Astrocyte (in vitro differentiated cells and primary cell): ENCODE measurements around the gene MRPS6. TPM values are rescaled to one million over a fixed set of nuclear protein-coding genes. Genes with fewer than 3 reads are reported as not detected.

Experiments used
- DNase-seq: peaks from one replicate; pipeline ENCODE4 v3.0.0-alpha.2; 2010; ENCODE audit warnings: low read depth
- FAIRE-seq: peaks from 2 replicates; lab custom pipeline; 2011; peaks lifted over from hg19 to GRCh38; lab: Jason Lieb, UNC
- H2AFZ ChIP-seq: 2 replicates; pipeline ENCODE4 v1.6.0; 2012; ENCODE audit warnings: low read depth, low read length, inconsistent platforms
- H3K27ac ChIP-seq: 2 replicates; pipeline ENCODE4 v1.5.1; 2011; ENCODE audit warnings: low read depth, low read length, inconsistent platforms
- H3K27me3 ChIP-seq: 2 replicates; pipeline ENCODE4 v1.6.0; 2011; ENCODE audit warnings: low read length, inconsistent platforms; ENCODE audit not compliant: insufficient read depth
- H3K36me3 ChIP-seq: 2 replicates; pipeline ENCODE4 v1.5.1; 2011; ENCODE audit warnings: low read length, inconsistent platforms; ENCODE audit not compliant: insufficient read depth
- H3K4me1 ChIP-seq: 2 replicates; pipeline ENCODE4 v1.5.1; 2011; ENCODE audit warnings: low read length, inconsistent platforms; ENCODE audit not compliant: insufficient read depth
- H3K4me2 ChIP-seq: 2 replicates; pipeline ENCODE4 v1.6.0; 2012; ENCODE audit warnings: low read length, inconsistent platforms
- H3K4me3 ChIP-seq: 2 replicates; pipeline ENCODE4 v1.5.1; 2011; ENCODE audit warnings: low read depth, mild to moderate bottlenecking, low read length, inconsistent platforms; ENCODE audit not compliant: insufficient read depth
- H3K79me2 ChIP-seq: 2 replicates; pipeline ENCODE4 v1.6.0; 2012; ENCODE audit warnings: mild to moderate bottlenecking, low read length, inconsistent platforms; ENCODE audit not compliant: insufficient read depth
- H3K9ac ChIP-seq: 2 replicates; pipeline ENCODE4 v1.6.0; 2012; ENCODE audit warnings: mild to moderate bottlenecking, low read length, inconsistent platforms
- H3K9me3 ChIP-seq: 2 replicates; pipeline ENCODE4 v1.5.1; 2012; ENCODE audit warnings: low read depth, mild to moderate bottlenecking, low read length, inconsistent platforms; ENCODE audit not compliant: insufficient read depth
- H4K20me1 ChIP-seq: 2 replicates; pipeline ENCODE4 v1.6.0; 2012; ENCODE audit warnings: low read length, inconsistent platforms; ENCODE audit not compliant: insufficient read depth
- H3K27ac Mint-ChIP-seq: one replicate; pipeline ENCODE4 v1.8.0; 2021; ENCODE audit warnings: mild to moderate bottlenecking, mixed read lengths; ENCODE audit not compliant: unreplicated experiment
- H3K27me3 Mint-ChIP-seq: one replicate; pipeline ENCODE4 v1.8.0; 2021; ENCODE audit warnings: low read depth, mixed read lengths; ENCODE audit not compliant: unreplicated experiment
- H3K36me3 Mint-ChIP-seq: one replicate; pipeline ENCODE4 v1.8.0; 2021; ENCODE audit warnings: low read depth, mixed read lengths; ENCODE audit not compliant: unreplicated experiment
- H3K4me1 Mint-ChIP-seq: one replicate; pipeline ENCODE4 v1.8.0; 2021; ENCODE audit warnings: low read depth, mixed read lengths; ENCODE audit not compliant: unreplicated experiment
- H3K4me3 Mint-ChIP-seq: one replicate; pipeline ENCODE4 v1.8.0; 2021; ENCODE audit warnings: mild to moderate bottlenecking, moderate library complexity, mixed read lengths; ENCODE audit not compliant: unreplicated experiment
- H3K9me3 Mint-ChIP-seq: one replicate; pipeline ENCODE4 v1.8.0; 2021; ENCODE audit warnings: mild to moderate bottlenecking, mixed read lengths; ENCODE audit not compliant: unreplicated experiment
- EZH2 ChIP-seq: IDR thresholded peaks from 2 replicates; pipeline ENCODE4 v1.6.1; 2012; ENCODE audit warnings: mild to moderate bottlenecking, low read length, inconsistent platforms; ENCODE audit not compliant: insufficient read depth
- total RNA-seq: library from RNA; stranded (reverse); gene quantifications from 2 replicates; pipeline ENCODE4 v1.2.1, GENCODE V29; 2021
- TF ChIP-seq, protein P1 (sequence below): IDR thresholded peaks from 2 replicates; pipeline ENCODE4 v1.5.1; 2011; ENCODE audit warnings: low read depth, mild to moderate bottlenecking, inconsistent platforms, low read length, moderate library complexity; ENCODE audit not compliant: insufficient read depth

The MRPS6 gene
- total RNA-seq, 1 donor from 2014 or later: 67.5 TPM

DNA sequence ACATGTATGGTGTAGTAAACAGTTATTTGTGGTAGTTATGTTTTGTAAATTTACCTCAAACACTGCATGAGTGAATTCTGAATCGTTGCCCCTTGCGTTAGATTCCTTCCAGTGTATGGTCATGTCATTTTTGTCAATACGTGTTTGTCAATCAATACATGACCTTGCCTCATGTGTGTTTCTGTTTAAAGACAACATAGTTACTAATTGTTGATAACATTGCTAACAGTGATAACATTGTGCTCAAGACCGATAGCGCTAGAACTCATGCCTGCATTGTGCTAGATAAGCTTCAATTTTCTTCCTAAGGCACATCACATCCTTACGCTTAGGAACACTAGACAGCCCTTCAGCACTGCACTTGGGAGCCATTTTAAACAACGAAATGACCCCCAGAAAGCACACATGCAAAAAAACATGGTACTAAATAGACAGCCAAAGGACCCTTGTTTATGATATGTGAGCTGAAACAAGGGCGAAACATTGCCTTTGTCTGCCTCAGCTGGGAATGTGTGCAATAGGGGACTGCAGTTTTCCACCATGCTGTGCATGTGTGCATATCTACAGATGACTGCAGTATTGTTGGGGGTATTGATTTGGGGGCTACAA, 37.3 kb downstream of the MRPS6 start:
- TF ChIP-seq, protein P1, sequence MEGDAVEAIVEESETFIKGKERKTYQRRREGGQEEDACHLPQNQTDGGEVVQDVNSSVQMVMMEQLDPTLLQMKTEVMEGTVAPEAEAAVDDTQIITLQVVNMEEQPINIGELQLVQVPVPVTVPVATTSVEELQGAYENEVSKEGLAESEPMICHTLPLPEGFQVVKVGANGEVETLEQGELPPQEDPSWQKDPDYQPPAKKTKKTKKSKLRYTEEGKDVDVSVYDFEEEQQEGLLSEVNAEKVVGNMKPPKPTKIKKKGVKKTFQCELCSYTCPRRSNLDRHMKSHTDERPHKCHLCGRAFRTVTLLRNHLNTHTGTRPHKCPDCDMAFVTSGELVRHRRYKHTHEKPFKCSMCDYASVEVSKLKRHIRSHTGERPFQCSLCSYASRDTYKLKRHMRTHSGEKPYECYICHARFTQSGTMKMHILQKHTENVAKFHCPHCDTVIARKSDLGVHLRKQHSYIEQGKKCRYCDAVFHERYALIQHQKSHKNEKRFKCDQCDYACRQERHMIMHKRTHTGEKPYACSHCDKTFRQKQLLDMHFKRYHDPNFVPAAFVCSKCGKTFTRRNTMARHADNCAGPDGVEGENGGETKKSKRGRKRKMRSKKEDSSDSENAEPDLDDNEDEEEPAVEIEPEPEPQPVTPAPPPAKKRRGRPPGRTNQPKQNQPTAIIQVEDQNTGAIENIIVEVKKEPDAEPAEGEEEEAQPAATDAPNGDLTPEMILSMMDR: no peak
- no peak for TF ChIP-seq EZH2
- Histone ChIP-seq H3K9ac (no peak overlapping the region), H3K27ac (no peak overlapping the region), H3K79me2 (peaks cover 21% of the 10 kb centered on the region), H3K4me1 (no peaks in the 10 kb centered on the region), H3K27me3 (no peaks in the 10 kb centered on the region), H3K9me3 (no peaks in the 10 kb centered on the region), H3K36me3 (no peaks in the 10 kb centered on the region), H4K20me1 (peaks cover 49% of the 10 kb centered on the region), H3K4me3 (no peak overlapping the region), H2AFZ (no peak overlapping the region), H3K4me2 (no peak overlapping the region)
- H3K9me3 Mint-ChIP-seq: no peaks in the 10 kb centered on the region
- no peaks in the 10 kb centered on the region for H3K27me3 Mint-ChIP-seq
- no peaks in the 10 kb centered on the region for H3K36me3 Mint-ChIP-seq
- FAIRE-seq (no peak), DNase-seq (no peak)
- no peak overlapping the region for H3K4me3 Mint-ChIP-seq
- no peak overlapping the region for H3K27ac Mint-ChIP-seq
- peaks cover 17% of the 10 kb centered on the region for H3K4me1 Mint-ChIP-seq

DNA sequence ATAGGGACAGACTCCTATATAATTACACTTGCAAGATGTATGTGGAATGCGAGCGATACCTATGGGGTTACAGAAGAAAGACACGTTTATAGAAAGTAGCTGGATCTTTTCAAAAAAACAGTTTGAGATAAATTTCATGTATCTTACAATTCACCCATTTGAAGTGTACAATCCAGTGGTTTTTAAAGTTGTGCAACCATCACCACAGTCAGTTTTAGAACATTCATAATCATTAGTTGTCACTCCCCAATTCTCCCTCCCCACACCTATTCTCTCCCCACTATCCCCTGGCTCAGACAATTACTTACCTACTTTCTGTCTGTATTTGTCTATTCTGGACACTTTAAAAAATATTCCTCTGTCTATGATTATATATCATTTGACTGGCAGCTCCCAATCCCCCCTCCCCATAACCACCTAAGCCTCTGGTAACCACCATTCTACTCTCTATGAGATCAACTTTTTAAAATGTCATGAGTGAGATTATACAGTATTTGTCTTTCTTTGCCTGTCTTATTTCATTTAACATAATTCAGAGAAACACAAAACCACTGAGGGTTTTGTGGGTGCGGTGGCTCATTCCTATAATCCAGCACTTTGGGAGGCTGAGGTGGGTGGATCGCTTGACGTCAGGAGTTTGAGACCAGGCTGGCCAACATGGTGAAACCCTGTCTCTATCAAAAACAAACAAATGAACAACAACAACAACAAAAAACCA, 39.1 kb downstream of the MRPS6 start:
- H3K4me3 ChIP-seq: no peak overlapping the region
- no peak overlapping the region for H3K4me3 Mint-ChIP-seq
- no peak overlapping the region for H2AFZ ChIP-seq
- H3K79me2 ChIP-seq: peaks cover 21% of the 10 kb centered on the region
- DNase-seq (peak; percentile 55), FAIRE-seq (no peak)
- H3K9me3 ChIP-seq: no peaks in the 10 kb centered on the region
- H3K36me3 Mint-ChIP-seq: peaks cover 5% of the 10 kb centered on the region
- H3K27me3 ChIP-seq: no peaks in the 10 kb centered on the region
- H3K4me1 Mint-ChIP-seq: peaks cover 13% of the 10 kb centered on the region
- H3K36me3 ChIP-seq: no peaks in the 10 kb centered on the region
- no peak overlapping the region for H3K9ac ChIP-seq
- H3K9me3 Mint-ChIP-seq: peaks cover 2% of the 10 kb centered on the region
- no peak overlapping the region for H3K27ac ChIP-seq
- H3K4me1 ChIP-seq: no peaks in the 10 kb centered on the region
- no peak overlapping the region for H3K27ac Mint-ChIP-seq
- no peak overlapping the region for H3K4me2 ChIP-seq
- no peaks in the 10 kb centered on the region for H3K27me3 Mint-ChIP-seq
- TF ChIP-seq, protein P1: no peak
- no peak for TF ChIP-seq EZH2
- peaks cover 40% of the 10 kb centered on the region for H4K20me1 ChIP-seq

DNA sequence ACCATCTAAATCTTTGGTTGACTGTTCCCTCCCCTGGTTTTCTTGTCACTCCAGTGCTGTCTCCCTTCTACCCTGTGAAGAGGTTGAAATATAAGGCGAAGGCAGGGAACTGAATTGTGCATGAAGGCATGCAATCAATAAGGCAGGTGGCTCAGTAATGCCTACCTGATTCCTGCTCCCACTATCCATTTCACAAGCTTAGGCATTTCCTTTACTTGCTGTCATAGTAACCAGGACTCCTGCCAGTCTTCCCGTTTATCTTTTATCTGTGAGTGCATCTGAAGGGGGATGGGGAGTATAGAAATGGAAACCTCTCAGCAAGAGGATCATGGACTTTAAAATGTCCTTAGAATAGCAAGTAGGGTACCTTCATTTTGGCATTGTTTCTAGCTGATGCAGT, 40.5 kb downstream of the MRPS6 start:
- Mint-ChIP-seq H3K4me1 (peaks cover 13% of the 10 kb centered on the region), H3K36me3 (peaks cover 5% of the 10 kb centered on the region), H3K27me3 (no peaks in the 10 kb centered on the region), H3K27ac (no peak overlapping the region), H3K9me3 (peaks cover 2% of the 10 kb centered on the region), H3K4me3 (no peak overlapping the region)
- H2AFZ ChIP-seq: no peak overlapping the region
- TF ChIP-seq EZH2: no peak
- TF ChIP-seq, protein P1: no peak
- no peak overlapping the region for H3K4me3 ChIP-seq
- no peak for DNase-seq
- FAIRE-seq: no peak
- no peak overlapping the region for H3K4me2 ChIP-seq
- no peak overlapping the region for H3K27ac ChIP-seq
- H4K20me1 ChIP-seq: peaks cover 35% of the 10 kb centered on the region
- no peaks in the 10 kb centered on the region for H3K27me3 ChIP-seq
- no peaks in the 10 kb centered on the region for H3K36me3 ChIP-seq
- no peaks in the 10 kb centered on the region for H3K4me1 ChIP-seq
- no peaks in the 10 kb centered on the region for H3K9me3 ChIP-seq
- peaks cover 12% of the 10 kb centered on the region for H3K79me2 ChIP-seq
- no peak overlapping the region for H3K9ac ChIP-seq
